ENCODE measurements around the gene SRP54.
"Not testable (repeated sequence)": the region's sequence is repeated elsewhere in the genome, so short reads cannot be mapped to it uniquely, and the experiment has no call there.

The SRP54 gene

GRCh38 chr14:35050652-35051051 lies 67.9 kb downstream of the SRP54 start:
- H3K9ac ChIP-seq (ENCODE audit: low read depth, low read length), result peak overlapping the region; percentile 77
- H3K4me2 ChIP-seq (ENCODE audit: low read length), result no peak overlapping the region

GRCh38 chr14:35051796-35052195 lies 69.0 kb downstream of the SRP54 start:
- no peaks in the 10 kb centered on the region for H3K27me3 ChIP-seq (ENCODE audit: control insufficient read depth, insufficient read depth, low read length)
- H3K4me3 ChIP-seq (ENCODE audit: low read length), result peak overlapping the region; percentile 44
- H3K4me1 ChIP-seq (ENCODE audit: control insufficient read depth, insufficient read depth, low read length), result peaks cover 28% of the 10 kb centered on the region
- H3K9ac ChIP-seq (ENCODE audit: low read depth, low read length), result peak overlapping the region; percentile 77
- H3K4me2 ChIP-seq (ENCODE audit: low read length), result peak overlapping the region; percentile 70
- H3K36me3 ChIP-seq (ENCODE audit: insufficient read depth, low read length), result peaks cover 9% of the 10 kb centered on the region
- no peaks in the 10 kb centered on the region for H3K9me3 ChIP-seq (replicated peaks; ENCODE audit: low read length)

More at GRCh38 chr14:35050652-35051051, 67.9 kb downstream of the SRP54 start:
- H3K27me3 ChIP-seq (ENCODE audit: control insufficient read depth, insufficient read depth, low read length), result no peaks in the 10 kb centered on the region
- H3K36me3 ChIP-seq (ENCODE audit: insufficient read depth, low read length), result peaks cover 7% of the 10 kb centered on the region
- H3K9me3 ChIP-seq (replicated peaks; ENCODE audit: low read length), result no peaks in the 10 kb centered on the region
- no peak overlapping the region for H3K4me3 ChIP-seq (ENCODE audit: low read length)
- peaks cover 28% of the 10 kb centered on the region for H3K4me1 ChIP-seq (ENCODE audit: control insufficient read depth, insufficient read depth, low read length)

GRCh38 chr14:35052637-35053036 lies 69.8 kb downstream of the SRP54 start:
- no peaks in the 10 kb centered on the region for H3K27me3 ChIP-seq (ENCODE audit: control insufficient read depth, insufficient read depth, low read length)
- no peaks in the 10 kb centered on the region for H3K9me3 ChIP-seq (replicated peaks; ENCODE audit: low read length)
- peaks cover 27% of the 10 kb centered on the region for H3K4me1 ChIP-seq (ENCODE audit: control insufficient read depth, insufficient read depth, low read length)
- H3K4me3 ChIP-seq (ENCODE audit: low read length), result no peak overlapping the region
- H3K4me2 ChIP-seq (ENCODE audit: low read length), result no peak overlapping the region
- H3K36me3 ChIP-seq (ENCODE audit: insufficient read depth, low read length), result peaks cover 9% of the 10 kb centered on the region
- H3K9ac ChIP-seq (ENCODE audit: low read depth, low read length), result no peak overlapping the region

GRCh38 chr14:35061113-35061791 lies 78.5 kb downstream of the SRP54 start:
- not testable (repeated sequence) for H3K27me3 ChIP-seq (ENCODE audit: control insufficient read depth, insufficient read depth, low read length); H3K9me3 ChIP-seq (replicated peaks; ENCODE audit: low read length); H3K9ac ChIP-seq (ENCODE audit: low read depth, low read length); H3K4me1 ChIP-seq (ENCODE audit: control insufficient read depth, insufficient read depth, low read length); H3K4me3 ChIP-seq (ENCODE audit: low read length)
- Histone ChIP-seq H3K4me2 (ENCODE audit: low read length) (peak overlapping the region; percentile 52), H3K36me3 (ENCODE audit: insufficient read depth, low read length) (peaks cover 27% of the 10 kb centered on the region)

- not testable (repeated sequence) for H3K9me3 ChIP-seq (replicated peaks; ENCODE audit: low read length); H3K9ac ChIP-seq (ENCODE audit: low read depth, low read length); H3K27me3 ChIP-seq (ENCODE audit: control insufficient read depth, insufficient read depth, low read length)
These were observed 82.9 kb downstream of the SRP54 start for GRCh38 chr14:35065731-35066130.

GRCh38 chr14:35068238-35069012 lies 85.6 kb downstream of the SRP54 start:
- no peak overlapping the region for H3K4me3 ChIP-seq (ENCODE audit: low read length)
- H3K9ac ChIP-seq (ENCODE audit: low read depth, low read length), result no peak overlapping the region
- no peaks in the 10 kb centered on the region for H3K4me1 ChIP-seq (ENCODE audit: control insufficient read depth, insufficient read depth, low read length)
- H3K4me2 ChIP-seq (ENCODE audit: low read length), result no peak overlapping the region
- no peaks in the 10 kb centered on the region for H3K27me3 ChIP-seq (ENCODE audit: control insufficient read depth, insufficient read depth, low read length)
- H3K9me3 ChIP-seq (replicated peaks; ENCODE audit: low read length), result no peaks in the 10 kb centered on the region
- peaks cover 21% of the 10 kb centered on the region for H3K36me3 ChIP-seq (ENCODE audit: insufficient read depth, low read length)

More at GRCh38 chr14:35065731-35066130, 82.9 kb downstream of the SRP54 start:
- not testable (repeated sequence) for H3K4me1 ChIP-seq (ENCODE audit: control insufficient read depth, insufficient read depth, low read length); H3K4me3 ChIP-seq (ENCODE audit: low read length); H3K4me2 ChIP-seq (ENCODE audit: low read length)
- peaks cover 20% of the 10 kb centered on the region for H3K36me3 ChIP-seq (ENCODE audit: insufficient read depth, low read length)

- H3K36me3 ChIP-seq (ENCODE audit: insufficient read depth, low read length), result peaks cover 29% of the 10 kb centered on the region
These were observed 89.4 kb downstream of the SRP54 start for GRCh38 chr14:35072226-35072625.

GRCh38 chr14:35073486-35073885 lies 90.7 kb downstream of the SRP54 start:
- no peaks in the 10 kb centered on the region for H3K27me3 ChIP-seq (ENCODE audit: control insufficient read depth, insufficient read depth, low read length)
- H3K36me3 ChIP-seq (ENCODE audit: insufficient read depth, low read length), result peaks cover 28% of the 10 kb centered on the region
- H3K4me1 ChIP-seq (ENCODE audit: control insufficient read depth, insufficient read depth, low read length), result no peaks in the 10 kb centered on the region
- no peak overlapping the region for H3K4me2 ChIP-seq (ENCODE audit: low read length)
- no peak overlapping the region for H3K9ac ChIP-seq (ENCODE audit: low read depth, low read length)
- H3K4me3 ChIP-seq (ENCODE audit: low read length), result no peak overlapping the region
- H3K9me3 ChIP-seq (replicated peaks; ENCODE audit: low read length), result no peaks in the 10 kb centered on the region

More at GRCh38 chr14:35072226-35072625, 89.4 kb downstream of the SRP54 start:
- Histone ChIP-seq H3K9ac (ENCODE audit: low read depth, low read length) (no peak overlapping the region), H3K9me3 (replicated peaks; ENCODE audit: low read length) (no peaks in the 10 kb centered on the region), H3K4me2 (ENCODE audit: low read length) (no peak overlapping the region), H3K4me1 (ENCODE audit: control insufficient read depth, insufficient read depth, low read length) (no peaks in the 10 kb centered on the region), H3K4me3 (ENCODE audit: low read length) (no peak overlapping the region), H3K27me3 (ENCODE audit: control insufficient read depth, insufficient read depth, low read length) (no peaks in the 10 kb centered on the region)

- Histone ChIP-seq H3K4me2 (ENCODE audit: low read length) (no peak overlapping the region), H3K36me3 (ENCODE audit: insufficient read depth, low read length) (peaks cover 39% of the 10 kb centered on the region), H3K27me3 (ENCODE audit: control insufficient read depth, insufficient read depth, low read length) (no peaks in the 10 kb centered on the region), H3K9me3 (replicated peaks; ENCODE audit: low read length) (no peaks in the 10 kb centered on the region), H3K9ac (ENCODE audit: low read depth, low read length) (no peak overlapping the region), H3K4me3 (ENCODE audit: low read length) (no peak overlapping the region), H3K4me1 (ENCODE audit: control insufficient read depth, insufficient read depth, low read length) (no peaks in the 10 kb centered on the region)
These were observed 95.3 kb downstream of the SRP54 start for GRCh38 chr14:35078082-35078481.
